Measurements from ENCODE around the gene CABP2. TPM values are rescaled to one million over a fixed set of nuclear protein-coding genes. Genes with fewer than 3 reads are reported as not detected.

CABP2 gene
- total and polyA plus RNA-seq, 10 of the 15 experiments (the other 5 are each of a cell fraction or from before 2014, with no cell fraction given): not detected

DNA sequence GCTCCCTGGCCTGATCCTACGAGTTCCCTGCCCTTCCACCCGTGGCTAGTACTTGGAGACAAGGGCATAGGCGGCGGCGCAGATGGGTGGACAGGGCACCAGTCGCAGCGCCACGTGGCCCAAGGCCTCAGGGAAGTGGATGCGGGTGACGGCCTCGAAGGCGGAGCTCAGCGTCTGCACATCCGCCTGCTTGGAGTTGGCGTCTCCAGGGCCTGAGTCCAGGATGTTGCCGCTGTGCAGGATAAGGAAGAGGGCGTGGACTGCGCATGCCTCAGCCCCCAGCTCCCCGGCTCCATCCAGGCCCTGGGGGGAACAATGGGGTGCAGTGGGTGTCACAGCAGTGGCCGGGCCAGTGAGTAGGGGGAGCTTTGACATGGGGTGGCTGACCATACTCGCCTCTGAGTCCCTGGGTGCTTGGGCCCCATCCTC is 24.7 kb downstream of the CABP2 start (continued):
- TF ChIP-seq, protein P1, sequence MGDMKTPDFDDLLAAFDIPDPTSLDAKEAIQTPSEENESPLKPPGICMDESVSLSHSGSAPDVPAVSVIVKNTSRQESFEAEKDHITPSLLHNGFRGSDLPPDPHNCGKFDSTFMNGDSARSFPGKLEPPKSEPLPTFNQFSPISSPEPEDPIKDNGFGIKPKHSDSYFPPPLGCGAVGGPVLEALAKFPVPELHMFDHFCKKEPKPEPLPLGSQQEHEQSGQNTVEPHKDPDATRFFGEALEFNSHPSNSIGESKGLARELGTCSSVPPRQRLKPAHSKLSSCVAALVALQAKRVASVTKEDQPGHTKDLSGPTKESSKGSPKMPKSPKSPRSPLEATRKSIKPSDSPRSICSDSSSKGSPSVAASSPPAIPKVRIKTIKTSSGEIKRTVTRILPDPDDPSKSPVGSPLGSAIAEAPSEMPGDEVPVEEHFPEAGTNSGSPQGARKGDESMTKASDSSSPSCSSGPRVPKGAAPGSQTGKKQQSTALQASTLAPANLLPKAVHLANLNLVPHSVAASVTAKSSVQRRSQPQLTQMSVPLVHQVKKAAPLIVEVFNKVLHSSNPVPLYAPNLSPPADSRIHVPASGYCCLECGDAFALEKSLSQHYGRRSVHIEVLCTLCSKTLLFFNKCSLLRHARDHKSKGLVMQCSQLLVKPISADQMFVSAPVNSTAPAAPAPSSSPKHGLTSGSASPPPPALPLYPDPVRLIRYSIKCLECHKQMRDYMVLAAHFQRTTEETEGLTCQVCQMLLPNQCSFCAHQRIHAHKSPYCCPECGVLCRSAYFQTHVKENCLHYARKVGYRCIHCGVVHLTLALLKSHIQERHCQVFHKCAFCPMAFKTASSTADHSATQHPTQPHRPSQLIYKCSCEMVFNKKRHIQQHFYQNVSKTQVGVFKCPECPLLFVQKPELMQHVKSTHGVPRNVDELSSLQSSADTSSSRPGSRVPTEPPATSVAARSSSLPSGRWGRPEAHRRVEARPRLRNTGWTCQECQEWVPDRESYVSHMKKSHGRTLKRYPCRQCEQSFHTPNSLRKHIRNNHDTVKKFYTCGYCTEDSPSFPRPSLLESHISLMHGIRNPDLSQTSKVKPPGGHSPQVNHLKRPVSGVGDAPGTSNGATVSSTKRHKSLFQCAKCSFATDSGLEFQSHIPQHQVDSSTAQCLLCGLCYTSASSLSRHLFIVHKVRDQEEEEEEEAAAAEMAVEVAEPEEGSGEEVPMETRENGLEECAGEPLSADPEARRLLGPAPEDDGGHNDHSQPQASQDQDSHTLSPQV (IDR thresholded peaks at IDR 0.05): no peak
- TF ChIP-seq, protein P2, sequence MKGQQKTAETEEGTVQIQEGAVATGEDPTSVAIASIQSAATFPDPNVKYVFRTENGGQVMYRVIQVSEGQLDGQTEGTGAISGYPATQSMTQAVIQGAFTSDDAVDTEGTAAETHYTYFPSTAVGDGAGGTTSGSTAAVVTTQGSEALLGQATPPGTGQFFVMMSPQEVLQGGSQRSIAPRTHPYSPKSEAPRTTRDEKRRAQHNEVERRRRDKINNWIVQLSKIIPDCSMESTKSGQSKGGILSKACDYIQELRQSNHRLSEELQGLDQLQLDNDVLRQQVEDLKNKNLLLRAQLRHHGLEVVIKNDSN (IDR thresholded peaks at IDR 0.05; ENCODE audit: borderline replicate concordance, extremely low read length, insufficient read depth, low read depth, low read length): no peak
- TF ChIP-seq, protein P3, sequence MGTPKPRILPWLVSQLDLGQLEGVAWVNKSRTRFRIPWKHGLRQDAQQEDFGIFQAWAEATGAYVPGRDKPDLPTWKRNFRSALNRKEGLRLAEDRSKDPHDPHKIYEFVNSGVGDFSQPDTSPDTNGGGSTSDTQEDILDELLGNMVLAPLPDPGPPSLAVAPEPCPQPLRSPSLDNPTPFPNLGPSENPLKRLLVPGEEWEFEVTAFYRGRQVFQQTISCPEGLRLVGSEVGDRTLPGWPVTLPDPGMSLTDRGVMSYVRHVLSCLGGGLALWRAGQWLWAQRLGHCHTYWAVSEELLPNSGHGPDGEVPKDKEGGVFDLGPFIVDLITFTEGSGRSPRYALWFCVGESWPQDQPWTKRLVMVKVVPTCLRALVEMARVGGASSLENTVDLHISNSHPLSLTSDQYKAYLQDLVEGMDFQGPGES (IDR thresholded peaks at IDR 0.05): no peak
- no peak for TF ChIP-seq RUNX3 (IDR thresholded peaks at IDR 0.05; ENCODE audit: low read length)
- TF ChIP-seq, protein P4, sequence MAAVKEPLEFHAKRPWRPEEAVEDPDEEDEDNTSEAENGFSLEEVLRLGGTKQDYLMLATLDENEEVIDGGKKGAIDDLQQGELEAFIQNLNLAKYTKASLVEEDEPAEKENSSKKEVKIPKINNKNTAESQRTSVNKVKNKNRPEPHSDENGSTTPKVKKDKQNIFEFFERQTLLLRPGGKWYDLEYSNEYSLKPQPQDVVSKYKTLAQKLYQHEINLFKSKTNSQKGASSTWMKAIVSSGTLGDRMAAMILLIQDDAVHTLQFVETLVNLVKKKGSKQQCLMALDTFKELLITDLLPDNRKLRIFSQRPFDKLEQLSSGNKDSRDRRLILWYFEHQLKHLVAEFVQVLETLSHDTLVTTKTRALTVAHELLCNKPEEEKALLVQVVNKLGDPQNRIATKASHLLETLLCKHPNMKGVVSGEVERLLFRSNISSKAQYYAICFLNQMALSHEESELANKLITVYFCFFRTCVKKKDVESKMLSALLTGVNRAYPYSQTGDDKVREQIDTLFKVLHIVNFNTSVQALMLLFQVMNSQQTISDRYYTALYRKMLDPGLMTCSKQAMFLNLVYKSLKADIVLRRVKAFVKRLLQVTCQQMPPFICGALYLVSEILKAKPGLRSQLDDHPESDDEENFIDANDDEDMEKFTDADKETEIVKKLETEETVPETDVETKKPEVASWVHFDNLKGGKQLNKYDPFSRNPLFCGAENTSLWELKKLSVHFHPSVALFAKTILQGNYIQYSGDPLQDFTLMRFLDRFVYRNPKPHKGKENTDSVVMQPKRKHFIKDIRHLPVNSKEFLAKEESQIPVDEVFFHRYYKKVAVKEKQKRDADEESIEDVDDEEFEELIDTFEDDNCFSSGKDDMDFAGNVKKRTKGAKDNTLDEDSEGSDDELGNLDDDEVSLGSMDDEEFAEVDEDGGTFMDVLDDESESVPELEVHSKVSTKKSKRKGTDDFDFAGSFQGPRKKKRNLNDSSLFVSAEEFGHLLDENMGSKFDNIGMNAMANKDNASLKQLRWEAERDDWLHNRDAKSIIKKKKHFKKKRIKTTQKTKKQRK (IDR thresholded peaks at IDR 0.05; ENCODE audit: low read depth, low read length): no peak
- no peak for TF ChIP-seq ETV6 (conservative IDR thresholded peaks at IDR 0.05 in 1 of 2, IDR thresholded peaks at IDR 0.05 in 1 of 2; ENCODE audit: borderline replicate concordance in 1 of 2, low read depth in 1 of 2)
